Measurements from ENCODE around the gene PTRH1.

The PTRH1 gene

DNA sequence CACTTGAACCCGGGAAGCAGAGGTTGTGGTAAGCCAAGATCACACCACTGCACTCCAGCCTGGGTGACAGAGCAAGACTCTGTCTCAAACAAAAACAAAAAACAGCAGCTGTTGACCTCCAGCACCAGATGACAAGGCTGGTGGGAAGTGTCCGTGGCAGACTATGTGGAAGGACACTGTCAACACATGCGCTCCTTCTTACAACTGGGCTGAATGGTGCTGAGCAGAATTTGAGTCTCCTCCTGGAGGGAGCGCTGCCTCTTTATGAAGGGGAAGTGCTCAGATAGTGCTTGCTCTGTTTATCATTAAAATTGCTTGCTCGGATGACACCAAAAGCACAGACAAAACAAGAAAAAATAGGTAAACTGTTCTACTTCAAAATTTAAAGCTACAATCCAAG is 17.9 kb downstream of the PTRH1 start:
- no peak for DNase-seq (ENCODE audit: low spot score)

DNA sequence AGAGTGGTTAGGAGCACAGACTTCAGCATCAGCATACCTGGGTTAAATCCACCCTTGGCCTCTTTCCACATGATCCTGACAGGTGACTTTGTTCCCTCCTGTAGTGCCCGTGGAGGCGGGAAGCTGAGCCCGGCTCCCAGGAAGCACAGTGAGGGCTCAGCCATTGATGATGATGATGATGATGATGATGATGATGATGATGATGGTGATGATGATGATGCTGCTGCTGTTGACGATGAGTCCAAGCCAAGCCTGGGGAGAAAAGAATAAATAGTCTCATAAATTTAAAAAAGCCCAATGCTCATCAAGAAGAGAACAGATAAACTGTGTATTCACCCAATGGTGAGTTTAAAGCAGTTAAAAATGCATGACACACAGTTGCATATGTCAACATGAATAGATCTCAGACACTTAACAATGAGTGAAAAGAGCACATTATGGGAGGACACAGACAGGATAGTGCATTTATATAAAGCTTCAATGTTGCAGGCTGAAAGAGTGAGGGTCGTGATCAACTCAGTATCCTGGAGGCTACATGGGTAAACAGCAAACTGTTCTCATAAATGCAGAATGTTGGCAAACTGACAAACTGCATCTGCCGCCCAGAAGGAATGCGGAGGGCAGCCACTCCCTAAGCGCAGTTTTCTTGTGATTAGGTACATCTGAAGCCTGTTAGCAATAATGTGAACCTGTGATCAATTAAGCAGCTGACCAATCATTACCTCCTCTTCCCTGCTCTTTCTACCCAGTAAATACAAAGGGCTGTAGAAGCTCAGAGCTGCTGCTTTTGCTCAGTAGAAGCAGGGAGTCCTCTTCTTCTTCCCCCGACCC is 20.4 kb downstream of the PTRH1 start:
- no peak for DNase-seq (ENCODE audit: low spot score)

DNA sequence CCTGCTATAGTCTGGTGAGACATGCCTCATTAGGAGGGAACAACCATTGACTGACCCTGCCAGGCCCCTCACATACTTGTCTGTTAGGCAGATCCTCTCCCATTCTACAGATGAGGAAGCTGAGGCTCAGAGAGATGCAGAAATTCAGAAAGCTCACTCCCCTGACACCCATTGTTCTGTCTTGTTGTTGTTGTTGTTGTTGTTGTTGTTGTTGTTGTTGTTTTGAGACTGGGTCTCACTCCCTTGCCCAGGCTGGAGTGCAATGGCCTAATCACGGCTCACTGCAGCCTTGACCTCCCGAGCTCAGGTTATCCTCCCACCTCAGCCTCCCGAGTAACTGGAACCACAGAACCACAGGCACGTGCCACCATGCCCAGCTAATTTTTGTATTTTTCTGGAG is 21.8 kb downstream of the PTRH1 start:
- DNase-seq (ENCODE audit: low spot score), result no peak

DNA sequence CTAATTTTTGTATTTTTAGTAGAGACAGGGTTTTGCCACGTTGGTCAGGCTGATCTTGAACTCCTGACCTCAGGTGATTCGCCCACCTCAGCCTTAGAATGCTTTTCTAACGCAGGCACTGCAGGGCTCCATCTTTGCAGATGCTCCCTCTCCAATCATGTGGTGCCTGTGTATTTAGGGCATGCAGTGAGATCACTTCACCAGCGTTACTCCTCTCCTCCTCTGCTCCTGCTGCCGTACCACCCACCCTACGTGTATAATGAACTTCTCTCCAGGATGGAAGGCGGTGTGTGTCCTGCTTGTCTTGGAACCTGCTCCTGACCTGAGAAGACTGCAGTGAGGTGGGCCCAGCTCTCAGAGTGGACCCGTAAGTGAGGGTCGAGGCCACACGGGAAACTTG is 22.3 kb downstream of the PTRH1 start:
- no peak for DNase-seq (ENCODE audit: low spot score)

DNA sequence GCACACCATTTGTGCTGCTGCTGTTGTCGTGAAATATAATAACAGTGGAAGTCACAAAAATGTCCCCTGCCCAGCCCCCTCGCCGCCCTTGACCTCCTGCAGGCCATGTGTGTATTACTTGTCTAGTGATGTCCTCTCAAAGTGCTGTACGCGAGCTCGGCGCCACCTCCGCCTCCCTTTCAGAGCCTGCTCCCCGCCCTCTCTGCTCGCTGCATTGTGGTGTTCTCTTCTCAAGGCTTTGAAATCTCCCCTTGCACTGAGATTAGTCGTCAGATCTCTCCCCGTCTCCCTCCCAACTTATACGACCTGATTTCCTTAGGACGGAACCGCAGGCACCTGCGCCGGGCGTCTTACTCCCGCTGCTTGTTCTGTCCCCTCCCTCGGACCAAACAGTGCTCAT is 23.4 kb downstream of the PTRH1 start:
- no peak for DNase-seq (ENCODE audit: low spot score)

DNA sequence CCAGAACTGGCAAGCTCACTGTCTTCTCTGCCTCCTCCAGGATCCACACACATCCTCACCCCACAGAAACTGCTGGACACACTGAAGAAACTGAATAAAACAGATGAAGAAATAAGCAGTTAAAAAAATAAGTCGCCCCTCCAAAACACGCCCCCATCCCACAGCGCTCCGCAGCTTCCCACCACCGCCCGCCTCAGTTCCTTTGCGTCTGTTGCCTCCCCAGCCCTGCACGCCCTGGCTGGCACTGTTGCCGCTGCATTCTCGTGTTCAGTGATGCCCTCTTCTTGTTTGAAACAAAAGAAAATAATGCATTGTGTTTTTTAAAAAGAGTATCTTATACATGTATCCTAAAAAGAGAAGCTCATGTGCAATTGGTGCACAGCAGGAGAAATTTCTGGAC is 24.7 kb downstream of the PTRH1 start:
- DNase-seq (ENCODE audit: low spot score), result no peak

DNA sequence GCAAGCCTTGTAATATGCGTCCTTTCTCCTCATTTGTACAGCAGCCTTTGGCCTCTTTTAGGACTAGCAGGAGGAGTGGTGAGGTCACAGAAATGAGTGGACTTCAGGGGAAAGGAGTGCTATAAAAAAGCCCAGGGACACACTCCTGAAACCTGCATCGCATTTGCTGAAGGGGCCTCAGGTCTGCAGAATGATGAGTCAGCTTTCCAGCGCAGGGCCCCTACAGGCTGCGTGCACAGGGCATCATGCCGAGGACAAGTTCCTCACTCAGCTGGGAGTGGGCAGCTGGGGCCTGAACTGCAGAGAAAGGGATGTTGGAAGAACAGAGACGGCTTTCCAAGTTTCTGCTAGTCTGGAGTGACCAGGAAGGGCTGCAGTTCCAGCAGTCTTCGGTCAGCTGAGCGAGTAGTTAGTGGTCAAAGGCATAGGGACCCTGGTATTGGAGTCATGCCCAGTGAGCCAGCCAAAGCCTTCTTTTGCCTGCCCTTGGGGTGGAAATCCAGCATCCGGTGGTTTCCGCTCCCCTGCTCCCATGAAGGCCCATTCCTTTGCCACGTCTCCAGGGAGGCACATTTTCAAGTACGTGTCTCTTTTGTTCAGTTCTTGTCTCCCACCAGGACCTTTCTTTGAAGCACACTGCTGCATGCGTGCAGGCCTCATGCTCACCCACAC is 26.0 kb downstream of the PTRH1 start:
- no peak for DNase-seq (ENCODE audit: low spot score)

DNA sequence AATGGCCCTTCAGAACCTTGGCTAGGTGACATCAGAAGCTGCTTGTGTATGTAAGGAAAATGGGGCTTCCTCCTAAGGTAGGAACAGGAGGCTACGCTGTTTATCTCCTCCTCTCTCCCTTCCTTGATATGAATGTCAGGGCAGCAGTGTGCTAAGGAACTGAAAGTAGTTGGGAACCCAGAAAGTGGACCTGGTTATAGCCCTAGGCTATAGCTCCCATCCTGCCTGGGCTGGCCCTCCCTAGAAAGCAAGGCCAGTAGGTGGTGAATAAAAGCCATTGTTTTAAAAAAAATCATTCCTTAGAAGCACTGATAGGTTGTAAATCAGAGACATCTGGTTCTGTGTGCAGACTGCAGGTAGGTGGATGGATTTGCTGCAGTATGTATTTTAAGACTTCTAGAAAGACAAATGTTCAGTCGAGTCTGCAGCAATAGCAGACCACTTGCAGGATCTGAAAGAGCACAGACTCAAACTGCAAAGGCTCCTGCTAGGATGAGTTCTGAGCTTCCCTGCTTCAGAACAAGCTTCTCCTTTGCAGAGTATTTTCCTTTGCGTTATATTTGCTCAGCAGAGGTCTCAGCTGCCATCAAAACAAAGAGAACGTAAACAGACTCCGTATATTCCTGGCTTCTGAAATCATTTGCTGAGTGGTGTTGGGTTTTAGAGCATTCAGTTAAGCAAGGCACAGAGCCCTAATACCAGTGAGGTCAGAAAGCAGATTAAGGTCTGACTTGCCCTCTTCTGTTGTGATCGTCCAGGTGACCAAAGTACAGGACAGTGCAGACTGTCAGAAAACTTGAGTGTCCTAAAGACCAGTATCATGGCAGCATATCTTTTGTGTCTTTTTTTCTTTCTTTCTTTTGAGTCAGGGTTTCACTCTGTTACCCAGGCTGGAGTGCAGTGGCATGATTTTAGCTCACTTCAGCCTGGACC is 28.7 kb downstream of the PTRH1 start:
- DNase-seq (ENCODE audit: low spot score), result no peak

DNA sequence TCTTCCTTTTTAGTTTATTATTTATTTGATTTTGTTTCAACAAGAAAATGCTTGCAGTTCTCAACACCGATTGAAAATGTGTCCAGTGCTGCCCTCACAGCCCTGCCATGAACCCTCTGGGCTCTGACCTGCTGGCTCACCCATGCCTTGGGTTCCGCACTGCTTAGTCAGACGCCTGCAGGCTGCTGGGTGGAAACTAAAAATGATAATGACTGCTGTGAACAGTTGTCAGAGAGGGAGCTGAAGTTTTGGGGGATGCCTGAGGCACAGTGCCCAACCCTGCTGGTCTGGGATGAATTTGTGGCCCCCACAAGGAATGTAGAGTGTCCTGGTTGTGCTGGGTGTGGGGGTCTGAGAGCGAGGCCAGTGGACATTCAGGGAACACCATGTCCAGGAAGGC is 30.9 kb downstream of the PTRH1 start:
- peak; percentile 55 for DNase-seq (ENCODE audit: low spot score)

DNA sequence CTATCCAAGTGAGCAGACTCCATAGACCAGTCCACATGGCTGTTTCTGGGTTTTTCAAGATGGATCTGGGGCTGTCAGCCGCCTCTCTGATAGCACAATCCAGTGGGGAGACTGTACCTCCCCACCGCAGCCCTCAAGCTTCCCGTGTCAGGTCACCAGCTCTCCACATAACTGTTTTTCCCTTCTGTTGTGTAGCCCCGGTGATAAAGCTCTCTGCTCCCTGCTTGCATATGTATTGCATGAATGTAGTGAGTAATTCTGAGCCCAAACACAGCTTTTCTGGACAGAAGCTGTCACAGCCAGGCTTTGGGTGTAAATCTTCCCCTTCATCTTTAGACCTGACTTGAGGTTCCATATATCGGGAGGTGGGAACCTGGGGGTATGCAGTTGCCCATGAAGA is 31.7 kb downstream of the PTRH1 start:
- DNase-seq (ENCODE audit: low spot score), result peak; percentile 6

DNA sequence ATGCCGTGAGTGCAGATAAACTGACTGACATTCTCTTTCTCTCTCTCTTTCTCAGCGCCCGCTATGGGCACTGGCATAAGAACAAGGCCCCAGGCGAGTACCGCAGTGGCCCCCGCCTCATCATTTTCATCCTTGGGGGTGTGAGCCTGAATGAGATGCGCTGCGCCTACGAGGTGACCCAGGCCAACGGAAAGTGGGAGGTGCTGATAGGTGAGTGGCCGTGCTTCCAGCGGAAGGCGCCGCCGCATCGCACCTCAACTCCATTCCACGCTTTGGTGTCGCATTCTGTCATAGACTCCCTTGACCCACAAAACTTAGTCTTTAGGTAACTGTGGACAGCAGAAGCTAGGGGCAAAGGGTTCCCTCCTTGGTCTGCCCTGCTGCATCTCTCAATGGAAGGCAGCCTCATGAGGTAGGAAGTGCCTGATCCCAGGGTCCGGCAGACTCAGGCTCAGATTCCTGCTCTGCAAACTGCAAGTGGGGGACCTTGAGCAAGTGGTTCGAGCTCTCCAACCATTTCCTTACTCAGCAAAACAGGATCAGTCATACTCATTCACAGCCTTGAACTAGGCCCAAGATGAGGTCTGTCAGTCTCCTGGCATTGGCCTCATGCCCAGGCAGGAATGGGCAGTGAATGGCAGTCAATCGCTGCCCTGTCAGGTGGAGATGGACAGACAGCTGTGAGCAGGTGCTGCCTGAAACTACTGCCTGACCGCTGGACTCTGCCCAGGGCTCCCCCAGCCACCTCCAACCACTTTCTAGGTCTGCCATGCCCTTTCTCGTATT is 32.9 kb downstream of the PTRH1 start:
- peak; percentile 33 for DNase-seq (ENCODE audit: low spot score)

DNA sequence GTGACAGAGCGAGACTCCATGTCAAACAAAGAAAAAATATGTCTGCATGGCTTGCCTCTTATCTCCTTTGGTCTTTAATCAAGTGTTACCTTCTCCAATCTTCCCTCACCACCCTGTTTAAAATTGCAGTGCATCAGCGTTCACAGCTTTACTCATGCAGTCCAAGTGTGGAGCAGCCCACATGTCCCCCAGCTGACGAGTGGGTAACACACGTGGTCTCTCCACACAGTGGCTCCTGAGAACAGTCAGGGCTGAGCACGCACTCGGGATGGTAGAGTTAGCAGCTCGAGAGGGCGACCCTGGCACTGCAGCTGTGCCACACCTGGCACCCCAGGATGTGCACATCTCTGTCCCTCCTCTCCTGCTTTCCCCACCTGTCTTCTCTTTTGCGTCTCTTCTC is 34.6 kb downstream of the PTRH1 start:
- no peak for DNase-seq (ENCODE audit: low spot score)

DNA sequence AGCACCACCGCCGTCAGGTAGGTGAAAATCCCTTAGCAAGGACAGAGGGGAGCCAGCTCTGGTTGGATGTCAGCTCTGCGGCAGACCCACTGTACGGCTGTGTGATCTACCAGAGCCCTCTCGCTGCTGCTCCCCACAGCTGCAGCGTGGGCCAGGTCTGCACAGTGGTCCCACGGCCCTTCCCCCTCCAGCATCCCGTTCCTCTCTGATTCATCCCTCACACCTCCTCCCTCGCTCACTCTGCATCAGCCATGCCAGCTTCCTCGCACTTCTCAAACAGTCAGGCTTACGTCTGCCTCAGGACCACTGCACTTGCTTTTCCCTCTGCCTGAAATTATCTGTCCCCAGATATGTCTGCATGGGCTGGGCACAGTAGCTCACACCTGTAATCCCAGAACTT is 35.2 kb downstream of the PTRH1 start:
- no peak for DNase-seq (ENCODE audit: low spot score)

DNA sequence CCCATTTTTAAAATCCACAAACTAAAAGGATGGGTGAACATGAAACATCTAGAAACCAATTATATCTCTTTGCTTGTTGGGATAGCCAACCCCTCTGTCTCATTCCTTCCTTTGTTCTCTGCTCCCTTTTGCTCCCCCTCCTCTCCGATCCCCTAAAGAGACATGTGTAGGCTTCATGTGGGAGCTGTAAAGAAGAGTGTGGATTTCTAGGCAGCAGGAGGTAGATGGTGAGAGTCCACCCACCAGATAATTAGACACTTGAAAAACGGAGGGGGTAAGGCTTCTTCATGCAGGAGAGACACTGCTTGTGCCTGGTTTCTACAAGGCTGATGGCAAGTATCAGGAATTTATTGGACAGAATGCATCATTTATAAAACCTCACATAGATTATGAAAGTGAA is 36.0 kb downstream of the PTRH1 start:
- DNase-seq (ENCODE audit: low spot score), result no peak

DNA sequence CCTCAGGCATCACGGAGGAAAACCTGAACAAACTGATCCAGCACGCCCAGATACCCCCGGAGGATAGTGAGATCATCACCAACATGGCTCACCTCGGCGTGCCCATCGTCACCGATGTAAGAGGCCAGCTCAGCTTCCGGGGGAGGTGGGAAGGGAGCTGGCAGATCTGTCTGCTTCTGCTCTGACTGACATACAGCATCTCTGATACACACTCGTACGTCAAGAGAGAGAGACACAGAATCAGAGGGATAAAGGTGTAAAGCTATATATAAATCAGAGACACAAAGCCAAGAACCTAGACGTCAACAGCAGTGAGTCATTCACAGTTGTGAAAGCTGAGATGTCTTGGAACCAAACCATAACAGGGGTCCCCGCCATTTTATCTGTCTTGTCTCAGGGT is 38.8 kb downstream of the PTRH1 start:
- no peak for DNase-seq (ENCODE audit: low spot score)

DNA sequence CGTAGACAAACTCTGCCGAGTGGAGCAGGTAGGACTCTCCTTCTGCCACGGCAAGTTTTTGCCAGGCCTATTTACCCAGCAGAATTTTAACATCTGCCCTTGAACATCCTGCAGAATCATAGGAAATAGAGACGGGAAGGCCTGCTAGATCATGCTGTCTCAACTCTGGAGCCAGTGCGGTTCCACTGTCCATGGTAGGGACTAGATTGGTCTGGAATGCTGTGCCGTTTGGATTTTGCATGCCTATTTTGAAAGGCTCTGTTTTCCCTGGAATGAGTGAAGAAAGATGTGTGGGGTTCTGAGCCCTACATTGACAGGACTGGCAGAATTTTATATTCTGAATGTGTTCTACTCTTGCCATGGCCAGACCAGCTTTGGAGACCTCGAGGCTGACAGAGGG is 42.2 kb downstream of the PTRH1 start:
- no peak for DNase-seq (ENCODE audit: low spot score)

DNA sequence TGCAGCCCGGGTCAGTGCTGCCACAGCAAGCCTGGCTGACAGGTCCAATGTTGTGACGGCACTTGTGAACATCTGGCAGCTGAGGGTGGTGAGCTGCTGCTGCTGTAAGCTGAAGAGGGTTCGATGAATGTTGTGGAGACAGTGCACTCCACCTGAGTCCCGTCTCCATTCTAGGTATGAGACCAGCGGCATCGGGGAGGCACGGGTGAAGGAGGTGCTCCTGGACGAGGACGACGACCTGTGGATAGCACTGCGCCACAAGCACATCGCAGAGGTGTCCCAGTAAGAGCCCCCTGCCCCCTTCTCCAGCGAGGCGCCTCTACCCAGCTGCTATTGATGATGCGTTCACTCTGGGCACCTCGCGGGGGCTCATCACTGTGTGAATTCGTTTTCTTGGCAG is 47.6 kb downstream of the PTRH1 start:
- no peak for DNase-seq (ENCODE audit: low spot score)

DNA sequence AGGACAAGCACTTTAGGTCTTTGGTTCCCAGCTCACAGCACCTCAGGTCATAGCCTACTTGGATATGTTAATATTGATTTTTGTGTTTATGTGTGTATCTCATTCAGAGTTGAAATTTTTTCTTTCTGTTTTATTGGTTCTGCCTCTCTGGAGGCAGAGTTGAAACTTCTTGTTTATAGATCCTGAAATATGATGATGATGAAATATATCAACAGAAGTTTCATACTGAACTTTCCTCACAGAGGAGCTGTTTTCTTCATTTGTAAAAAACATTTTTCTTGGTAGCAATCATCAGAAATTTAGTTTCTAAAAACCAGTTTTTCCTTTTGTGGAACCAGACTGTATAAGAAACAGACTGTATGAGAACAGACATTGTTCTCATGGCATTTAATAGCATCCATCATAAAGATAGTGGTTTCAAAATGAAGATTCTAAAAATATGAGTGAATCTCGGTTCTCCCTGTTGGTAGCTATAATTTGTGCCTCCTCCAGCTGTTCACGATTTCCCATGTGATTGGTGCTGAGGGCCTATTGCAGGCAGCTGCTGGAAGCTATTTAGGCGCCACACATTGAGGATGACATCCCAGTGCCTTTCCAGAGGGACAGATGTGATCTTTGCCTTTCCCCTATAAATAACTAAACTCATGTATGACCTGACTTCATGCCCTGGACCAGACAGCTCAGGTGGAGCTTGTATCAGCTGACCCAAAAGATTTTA is 48.2 kb downstream of the PTRH1 start:
- no peak for DNase-seq (ENCODE audit: low spot score)

DNA sequence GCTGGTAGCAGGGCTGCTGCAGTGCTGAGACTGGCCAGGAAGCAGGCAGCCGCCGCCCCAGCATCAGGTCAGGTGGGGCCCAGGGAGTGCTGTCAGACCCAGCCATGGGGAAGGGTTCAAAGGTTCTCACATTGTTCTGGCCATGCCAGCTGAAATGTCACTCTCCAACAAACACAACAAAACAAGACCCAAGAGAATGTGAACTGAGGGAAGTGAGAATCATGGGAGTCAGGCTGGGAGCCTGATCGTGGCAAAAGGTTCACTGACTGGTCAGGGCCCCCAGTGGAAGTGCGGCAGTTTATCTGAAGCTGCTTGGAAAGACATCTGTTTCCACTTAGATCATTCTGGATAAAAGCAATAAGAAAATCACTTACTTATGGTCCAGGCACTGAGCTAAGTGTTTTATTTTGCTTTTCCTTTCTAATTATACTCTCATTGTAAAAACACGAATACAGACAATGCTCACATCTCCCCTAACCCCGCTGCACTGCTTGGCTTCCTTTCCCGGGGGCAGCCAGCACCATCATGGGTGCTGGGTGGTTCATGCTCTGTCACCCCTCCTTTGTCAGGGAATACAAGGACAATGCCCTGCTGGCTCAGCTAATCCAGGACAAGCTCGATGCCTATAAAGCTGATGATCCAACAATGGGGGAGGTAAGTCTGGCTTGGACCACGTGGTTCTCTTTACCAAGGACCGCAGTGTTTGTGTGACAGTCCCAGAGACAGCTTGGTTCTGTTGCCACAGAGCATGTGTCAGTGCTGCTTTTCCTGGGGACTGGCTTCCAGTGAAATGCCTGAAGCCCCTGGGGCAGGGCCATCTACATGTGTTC is 50.6 kb downstream of the PTRH1 start:
- peak; percentile 9 for DNase-seq (ENCODE audit: low spot score)

DNA sequence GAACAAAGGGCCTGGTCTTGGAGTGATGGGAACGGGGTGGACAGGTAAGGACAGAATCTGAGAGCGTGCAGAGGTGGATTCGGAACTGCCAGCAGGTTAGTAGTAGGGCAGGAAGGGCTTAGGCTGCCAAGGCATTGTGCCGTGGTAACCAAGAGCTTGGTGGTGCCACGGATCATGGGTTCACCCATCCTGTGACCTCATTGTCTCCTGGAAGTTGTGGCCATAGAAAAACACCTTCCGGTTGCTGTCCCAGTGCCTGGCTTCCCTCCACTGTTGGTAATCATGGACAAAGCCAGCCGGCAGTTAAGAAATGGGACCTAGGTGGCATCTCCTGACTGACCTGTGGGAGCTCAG is 51.2 kb downstream of the PTRH1 start:
- no peak for DNase-seq (ENCODE audit: low spot score)
